ENCODE results near the gene SFXN2.
"Not testable (repeated sequence)": the region's sequence is repeated elsewhere in the genome, so short reads cannot be mapped to it uniquely, and the experiment has no call there.

SFXN2 gene

GRCh38 chr10:102753718-102754117, 39.3 kb downstream of the SFXN2 start:
- DNase-seq (ENCODE audit: low spot score), result no peak

- no peak for DNase-seq (ENCODE audit: low spot score)
These were observed 42.9 kb downstream of the SFXN2 start for GRCh38 chr10:102757323-102757722.

- DNase-seq (ENCODE audit: low spot score), result no peak
These were observed 44.0 kb downstream of the SFXN2 start for GRCh38 chr10:102758240-102758932.

GRCh38 chr10:102758933-102759262, 44.5 kb downstream of the SFXN2 start:
- not testable (repeated sequence) for DNase-seq (ENCODE audit: low spot score)

- no peak for DNase-seq (ENCODE audit: low spot score)
These were observed 45.2 kb downstream of the SFXN2 start for GRCh38 chr10:102759497-102760210.

GRCh38 chr10:102761981-102762380, 47.5 kb downstream of the SFXN2 start:
- no peak for DNase-seq (ENCODE audit: low spot score)

GRCh38 chr10:102762401-102763015, 48.1 kb downstream of the SFXN2 start:
- DNase-seq (ENCODE audit: low spot score), result no peak

GRCh38 chr10:102763037-102763607, 48.7 kb downstream of the SFXN2 start:
- no peak for DNase-seq (ENCODE audit: low spot score)

- DNase-seq (ENCODE audit: low spot score), result no peak
These were observed 50.2 kb downstream of the SFXN2 start for GRCh38 chr10:102764470-102765161.

- DNase-seq (ENCODE audit: low spot score), result no peak
These were observed 50.9 kb downstream of the SFXN2 start for GRCh38 chr10:102765336-102765735.

GRCh38 chr10:102767428-102768160, 53.2 kb downstream of the SFXN2 start:
- no peak for DNase-seq (ENCODE audit: low spot score)

GRCh38 chr10:102769375-102770107, 55.1 kb downstream of the SFXN2 start:
- no peak for DNase-seq (ENCODE audit: low spot score)

GRCh38 chr10:102770108-102770482, 55.7 kb downstream of the SFXN2 start:
- DNase-seq (ENCODE audit: low spot score), result no peak

- DNase-seq (ENCODE audit: low spot score), result no peak
These were observed 56.4 kb downstream of the SFXN2 start for GRCh38 chr10:102770792-102771191.

- DNase-seq (ENCODE audit: low spot score), result no peak
These were observed 58.9 kb downstream of the SFXN2 start for GRCh38 chr10:102773320-102773719.

- DNase-seq (ENCODE audit: low spot score), result no peak
These were observed 59.5 kb downstream of the SFXN2 start for GRCh38 chr10:102773986-102774385.

GRCh38 chr10:102775201-102775934, 60.9 kb downstream of the SFXN2 start:
- DNase-seq (ENCODE audit: low spot score), result no peak

GRCh38 chr10:102775935-102776669, 61.7 kb downstream of the SFXN2 start:
- no peak for DNase-seq (ENCODE audit: low spot score)

GRCh38 chr10:102776779-102777456, 62.5 kb downstream of the SFXN2 start:
- no peak for DNase-seq (ENCODE audit: low spot score)

All from NAMALWA (cell line).